T1000 (cell line): ENCODE measurements around the gene GOLGA6L7.
"Not testable (repeated sequence)": the region's sequence is repeated elsewhere in the genome, so short reads cannot be mapped to it uniquely, and the experiment has no call there.

Experiments used
- DNase-seq: peaks from one replicate; lab custom pipeline; 2025; ENCODE audit warnings: mixed read lengths; lab: John Stamatoyannopoulos, UW

Gene GOLGA6L7

GRCh38 chr15:28848521-28848920 is at the start of gene GOLGA6L7:
TSS of gene GOLGA6L7 (minus strand) at chr15:28848644. CDS start at chr15:28848549, 95 bp downstream.
- not testable (repeated sequence) for DNase-seq

GRCh38 chr15:28897861-28898585 is 49.6 kb upstream of the GOLGA6L7 start:
- DNase-seq, result no peak

GRCh38 chr15:28896951-28897350 is 48.5 kb upstream of the GOLGA6L7 start:
- DNase-seq, result no peak

GRCh38 chr15:28895566-28895965 is 47.1 kb upstream of the GOLGA6L7 start:
- no peak for DNase-seq

GRCh38 chr15:28895146-28895545 is 46.7 kb upstream of the GOLGA6L7 start:
- DNase-seq, result no peak

- DNase-seq, result no peak
Measured at GRCh38 chr15:28894631-28895030, 46.2 kb upstream of the GOLGA6L7 start.

- no peak for DNase-seq
Measured at GRCh38 chr15:28892789-28893610, 44.6 kb upstream of the GOLGA6L7 start.

GRCh38 chr15:28891588-28891987 is 43.1 kb upstream of the GOLGA6L7 start:
- DNase-seq, result no peak

- DNase-seq, result no peak
Measured at GRCh38 chr15:28890711-28891495, 42.5 kb upstream of the GOLGA6L7 start.

GRCh38 chr15:28890291-28890690 is 41.8 kb upstream of the GOLGA6L7 start:
- DNase-seq, result not testable (repeated sequence)

- not testable (repeated sequence) for DNase-seq
Measured at GRCh38 chr15:28889871-28890270, 41.4 kb upstream of the GOLGA6L7 start.

- no peak for DNase-seq
Measured at GRCh38 chr15:28889346-28889745, 40.9 kb upstream of the GOLGA6L7 start.

GRCh38 chr15:28888900-28889299 is 40.5 kb upstream of the GOLGA6L7 start:
- no peak for DNase-seq

GRCh38 chr15:28888302-28888894 is 40.0 kb upstream of the GOLGA6L7 start:
- DNase-seq, result no peak

- no peak for DNase-seq
Measured at GRCh38 chr15:28887339-28888174, 39.1 kb upstream of the GOLGA6L7 start.

GRCh38 chr15:28886431-28887338 is 38.2 kb upstream of the GOLGA6L7 start:
- DNase-seq, result no peak

- no peak for DNase-seq
Measured at GRCh38 chr15:28885630-28886430, 37.4 kb upstream of the GOLGA6L7 start, which contains the start of gene APBA2. TSS of gene APBA2 (plus strand) at chr15:28885974. CDS start at chr15:29053885, 167,911 bp downstream.

- no peak for DNase-seq
Measured at GRCh38 chr15:28885128-28885629, 36.7 kb upstream of the GOLGA6L7 start.
